ENCODE measurements around the gene GPR37.
A peak's percentile ranks its signal among the peaks of the same experiment; 100 is the strongest.

GPR37 gene

DNA sequence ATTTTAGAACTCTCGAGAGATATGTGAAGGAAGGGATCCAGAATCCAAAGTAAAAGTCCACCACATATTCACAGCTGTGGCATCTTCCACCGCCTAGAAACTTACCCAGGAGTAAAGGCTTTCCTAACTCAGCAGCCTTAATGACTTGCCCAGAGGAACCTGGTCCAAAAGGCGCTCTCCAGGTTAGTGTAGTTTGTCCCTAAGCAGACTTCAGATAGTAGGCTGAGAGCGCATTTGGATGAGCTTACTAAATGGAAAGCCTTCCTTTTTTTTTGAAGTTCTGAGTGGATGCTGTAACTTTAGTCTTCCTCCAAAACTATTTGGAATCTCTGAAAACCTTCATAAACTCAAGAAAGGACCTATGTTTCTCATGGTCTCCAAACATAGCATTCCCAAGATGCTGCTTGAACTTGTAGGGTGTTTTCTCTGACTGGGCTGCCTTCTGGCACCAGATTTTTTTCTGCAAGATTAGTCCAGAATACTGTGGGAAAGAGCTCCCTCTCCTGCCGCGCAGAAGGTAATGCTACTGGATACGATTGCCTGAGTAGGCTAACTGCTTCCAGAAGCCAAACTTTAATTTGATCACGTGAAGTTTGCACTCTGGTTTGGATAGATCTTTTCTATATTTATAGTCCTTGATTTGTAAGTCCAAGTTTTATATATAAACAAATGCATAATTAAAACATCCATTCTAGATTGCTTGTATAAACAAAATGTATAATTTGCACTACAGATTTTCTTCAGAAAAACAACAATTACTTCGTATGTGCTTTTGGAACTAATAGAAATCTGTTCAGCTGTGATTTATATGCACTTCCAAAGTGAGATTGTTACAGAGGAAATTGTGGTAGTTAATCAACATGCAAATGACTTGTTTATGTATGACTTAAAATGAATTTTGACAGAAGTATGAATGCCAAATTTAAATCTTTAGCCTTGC, 19.6 kb upstream of the GPR37 start:
- peaks cover 12% of the 10 kb centered on the region for H3K27me3 Mint-ChIP-seq
- H3K36me3 Mint-ChIP-seq: no peaks in the 10 kb centered on the region
- H3K4me1 Mint-ChIP-seq: no peaks in the 10 kb centered on the region
- ATAC-seq: no peak
- H3K27ac Mint-ChIP-seq: no peak overlapping the region
- no peak overlapping the region for H3K4me3 Mint-ChIP-seq
- no peaks in the 10 kb centered on the region for H3K9me3 Mint-ChIP-seq

DNA sequence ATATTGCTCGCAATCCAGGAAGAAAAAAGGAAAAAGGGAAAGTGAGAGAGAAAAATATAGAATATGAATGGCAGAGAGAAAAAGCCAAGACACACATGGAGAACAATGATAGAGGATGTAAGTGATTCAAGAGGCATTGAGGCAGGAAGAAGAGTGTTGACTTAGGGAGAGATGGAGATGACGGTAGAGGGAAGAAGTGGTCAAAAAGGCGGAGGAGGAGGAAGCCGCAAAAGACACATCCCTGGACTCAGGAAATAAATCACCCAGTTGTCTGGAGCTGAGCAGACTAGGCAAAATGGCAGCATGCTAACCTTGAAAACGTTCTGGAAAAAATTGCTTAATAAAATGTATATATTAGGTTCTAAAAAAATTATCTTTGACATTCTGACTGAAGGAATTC, 17.7 kb upstream of the GPR37 start:
- H3K4me3 Mint-ChIP-seq: no peak overlapping the region
- H3K36me3 Mint-ChIP-seq: no peaks in the 10 kb centered on the region
- H3K9me3 Mint-ChIP-seq: no peaks in the 10 kb centered on the region
- ATAC-seq: no peak
- no peaks in the 10 kb centered on the region for H3K27me3 Mint-ChIP-seq
- no peaks in the 10 kb centered on the region for H3K4me1 Mint-ChIP-seq
- no peak overlapping the region for H3K27ac Mint-ChIP-seq

DNA sequence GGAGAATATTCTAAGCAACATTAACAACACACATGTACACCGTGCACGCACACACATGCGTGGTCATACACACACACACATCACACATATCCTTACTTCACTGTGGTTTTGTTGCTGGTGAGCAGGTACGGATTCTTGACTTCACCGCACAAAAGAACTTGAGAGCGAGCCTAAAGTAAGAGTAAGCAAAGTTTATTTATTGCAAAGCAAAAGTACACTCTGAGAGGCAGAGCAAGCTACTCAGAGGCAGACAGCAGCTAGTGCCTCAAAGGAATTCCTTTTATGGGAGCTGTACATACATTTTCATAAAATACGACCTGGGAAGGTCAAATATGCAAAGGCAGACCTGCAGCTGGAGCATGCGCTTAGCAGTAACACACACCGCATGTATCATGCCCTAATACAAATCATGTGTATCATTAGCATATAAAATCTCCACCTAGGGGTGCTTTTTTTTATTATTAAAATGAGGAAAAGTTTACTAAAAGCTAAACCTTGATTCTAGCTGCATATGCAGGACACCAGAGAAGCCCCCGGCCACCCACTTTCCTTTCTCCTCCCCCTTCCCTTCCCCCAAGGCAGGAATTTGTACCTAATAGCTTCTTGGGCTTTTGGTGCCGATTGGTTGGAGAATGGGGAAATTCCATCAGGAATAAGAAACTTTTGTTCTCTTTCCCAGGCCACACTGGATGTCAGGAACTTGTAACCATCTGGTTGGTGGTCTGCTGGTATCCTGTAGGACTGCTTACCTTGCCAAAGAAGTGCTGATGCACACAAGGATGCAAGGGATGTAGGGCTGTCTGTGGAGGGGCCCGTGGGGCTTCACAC, 16.5 kb upstream of the GPR37 start:
- no peak for ATAC-seq
- Mint-ChIP-seq H3K4me3 (no peak overlapping the region), H3K9me3 (no peaks in the 10 kb centered on the region), H3K4me1 (no peaks in the 10 kb centered on the region), H3K36me3 (no peaks in the 10 kb centered on the region), H3K27ac (no peak overlapping the region), H3K27me3 (no peaks in the 10 kb centered on the region)

DNA sequence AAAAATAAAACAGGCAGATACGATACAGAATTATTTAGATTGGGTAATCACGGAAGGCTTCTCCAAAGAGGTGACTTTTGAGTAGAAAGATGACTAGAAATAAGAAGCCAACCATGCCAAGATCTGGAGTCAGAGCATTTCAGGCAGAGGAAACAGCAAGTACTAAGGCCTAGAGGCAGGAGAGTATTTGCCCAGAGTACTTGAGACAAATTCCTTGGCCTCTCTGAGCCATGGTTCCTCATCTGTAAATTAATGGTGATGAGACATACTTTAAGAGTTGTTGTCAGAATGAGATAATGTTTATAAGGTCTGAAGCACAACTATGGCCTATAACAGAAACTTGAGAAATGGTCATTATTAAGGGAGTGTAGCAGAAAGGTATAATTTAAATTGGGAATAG, 15.8 kb upstream of the GPR37 start:
- ATAC-seq: peak; percentile 24
- H3K4me3 Mint-ChIP-seq: no peak overlapping the region
- H3K4me1 Mint-ChIP-seq: no peaks in the 10 kb centered on the region
- no peaks in the 10 kb centered on the region for H3K9me3 Mint-ChIP-seq
- H3K27ac Mint-ChIP-seq: no peak overlapping the region
- no peaks in the 10 kb centered on the region for H3K36me3 Mint-ChIP-seq
- no peaks in the 10 kb centered on the region for H3K27me3 Mint-ChIP-seq

DNA sequence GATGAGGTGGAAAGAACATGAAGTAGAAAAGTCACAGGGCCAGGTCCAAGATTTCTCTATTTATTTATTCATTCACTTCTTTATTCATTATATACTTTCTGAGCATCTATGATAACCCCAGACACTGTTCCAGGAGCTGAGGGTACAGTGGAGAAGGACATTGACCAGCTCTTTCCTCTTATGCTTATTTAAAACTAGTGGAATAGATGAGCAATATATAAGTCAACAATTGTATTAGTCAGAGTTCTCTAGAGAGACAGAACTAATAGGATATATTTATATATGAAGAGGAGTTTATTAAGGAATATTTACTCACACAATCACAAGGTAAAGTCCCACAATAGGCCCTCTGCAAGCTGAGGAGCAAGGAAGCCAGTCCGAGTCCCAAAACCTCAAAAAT, 15.0 kb upstream of the GPR37 start:
- no peak for ATAC-seq
- Mint-ChIP-seq H3K4me1 (no peaks in the 10 kb centered on the region), H3K27ac (no peak overlapping the region), H3K27me3 (no peaks in the 10 kb centered on the region), H3K36me3 (no peaks in the 10 kb centered on the region), H3K9me3 (no peaks in the 10 kb centered on the region), H3K4me3 (no peak overlapping the region)

DNA sequence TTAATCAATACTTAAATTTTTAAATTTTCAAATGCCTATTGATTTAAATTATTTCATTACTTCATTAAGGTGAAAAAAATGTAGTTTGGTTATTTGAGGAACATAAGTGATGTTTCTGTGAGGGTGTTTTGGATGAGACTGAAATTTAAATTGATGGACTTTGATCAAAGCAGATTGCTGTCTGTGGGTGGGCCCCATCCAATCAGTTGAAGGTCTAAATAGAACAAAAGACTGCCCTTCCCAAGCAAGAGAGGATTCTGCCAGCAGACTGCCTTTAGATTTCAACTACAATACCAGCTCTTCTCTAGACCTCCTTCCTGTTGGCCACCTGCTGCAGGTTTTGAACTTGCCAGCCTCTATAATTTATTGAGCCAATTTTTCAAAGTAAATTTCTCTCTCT, 14.5 kb upstream of the GPR37 start:
- Mint-ChIP-seq H3K36me3 (no peaks in the 10 kb centered on the region), H3K27ac (no peak overlapping the region), H3K4me3 (no peak overlapping the region), H3K9me3 (no peaks in the 10 kb centered on the region), H3K4me1 (no peaks in the 10 kb centered on the region), H3K27me3 (no peaks in the 10 kb centered on the region)
- no peak for ATAC-seq

DNA sequence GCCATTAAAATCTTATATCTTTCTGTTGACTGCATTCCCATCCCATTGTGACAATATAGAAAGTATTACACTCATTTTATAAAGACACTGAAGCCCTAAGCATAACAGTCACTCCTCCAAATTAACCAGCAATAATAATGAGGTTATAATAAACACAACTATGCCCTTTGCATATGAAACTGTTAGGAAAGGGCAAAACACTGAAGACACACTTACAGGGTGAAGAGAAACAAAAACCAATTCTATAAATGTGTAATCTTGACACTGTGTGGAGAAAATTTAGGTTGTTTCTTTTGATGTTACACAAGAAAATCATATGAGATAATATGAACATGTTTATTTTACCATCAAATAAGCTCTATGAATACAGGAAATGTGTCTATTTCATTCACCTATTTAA, 14.0 kb upstream of the GPR37 start:
- Mint-ChIP-seq H3K4me3 (no peak overlapping the region), H3K4me1 (no peaks in the 10 kb centered on the region), H3K27me3 (no peaks in the 10 kb centered on the region), H3K9me3 (no peaks in the 10 kb centered on the region), H3K27ac (no peak overlapping the region), H3K36me3 (no peaks in the 10 kb centered on the region)
- no peak for ATAC-seq

DNA sequence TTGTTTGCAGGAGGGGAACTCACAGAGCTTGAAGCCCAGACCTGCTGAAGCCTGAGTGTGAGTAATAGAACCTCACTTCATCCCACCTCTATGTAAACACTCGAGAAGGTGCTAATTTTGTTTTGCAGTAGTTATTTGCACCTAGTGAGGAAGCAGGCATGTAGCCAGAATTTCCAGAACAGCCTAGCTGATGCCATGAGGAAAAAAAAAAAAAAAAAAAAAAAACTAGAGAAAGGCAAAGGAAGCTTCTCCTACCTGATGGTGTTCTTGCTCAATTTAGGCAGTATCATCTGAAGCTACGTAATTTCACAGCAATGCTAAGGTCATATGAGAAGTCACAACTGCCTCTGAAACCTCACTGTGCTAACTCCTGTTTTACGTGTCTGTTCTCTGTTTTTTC, 13.6 kb upstream of the GPR37 start:
- no peaks in the 10 kb centered on the region for H3K9me3 Mint-ChIP-seq
- no peak for ATAC-seq
- no peak overlapping the region for H3K4me3 Mint-ChIP-seq
- H3K27ac Mint-ChIP-seq: no peak overlapping the region
- no peaks in the 10 kb centered on the region for H3K4me1 Mint-ChIP-seq
- no peaks in the 10 kb centered on the region for H3K27me3 Mint-ChIP-seq
- no peaks in the 10 kb centered on the region for H3K36me3 Mint-ChIP-seq

DNA sequence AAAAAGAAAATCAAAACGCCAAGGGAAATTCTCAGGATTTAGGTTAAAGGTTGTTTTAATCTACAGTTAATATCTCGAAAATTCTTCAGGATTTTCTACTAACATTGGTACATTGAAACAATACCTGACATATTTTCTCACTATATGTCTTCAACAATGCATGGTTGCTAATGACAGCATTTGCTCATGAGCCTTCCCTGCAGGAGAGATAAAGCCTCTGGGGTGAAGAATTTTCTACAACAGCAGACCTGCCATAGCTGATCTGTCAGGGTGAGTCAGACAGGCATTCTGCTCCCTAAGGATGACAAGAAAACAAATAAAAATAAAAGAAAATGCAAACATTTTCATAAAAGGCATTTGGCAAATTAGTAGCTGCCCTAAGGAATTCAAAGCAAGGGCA, 11.7 kb upstream of the GPR37 start:
- Mint-ChIP-seq H3K27ac (no peak overlapping the region), H3K4me3 (no peak overlapping the region), H3K27me3 (no peaks in the 10 kb centered on the region), H3K4me1 (no peaks in the 10 kb centered on the region), H3K9me3 (no peaks in the 10 kb centered on the region), H3K36me3 (no peaks in the 10 kb centered on the region)
- no peak for ATAC-seq

DNA sequence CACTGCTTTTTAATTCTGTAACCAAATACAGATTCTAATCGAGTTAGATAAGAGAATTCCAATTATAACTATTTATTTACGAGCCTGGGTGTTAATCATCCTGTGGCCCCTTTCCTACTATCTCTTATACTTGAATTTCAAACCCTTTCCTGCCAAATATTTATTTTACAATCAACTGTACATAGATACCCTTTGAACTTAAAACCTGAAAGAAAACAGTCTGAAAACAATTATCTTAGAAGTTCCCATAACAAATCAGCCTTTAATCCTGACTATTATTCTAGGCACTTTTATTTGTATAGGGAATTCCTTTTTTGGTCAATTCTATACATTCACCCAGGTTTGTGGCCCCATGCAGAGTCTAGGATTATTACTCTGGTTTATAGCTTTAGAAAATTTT, 10.6 kb upstream of the GPR37 start:
- no peak overlapping the region for H3K4me3 Mint-ChIP-seq
- no peak overlapping the region for H3K27ac Mint-ChIP-seq
- H3K4me1 Mint-ChIP-seq: no peaks in the 10 kb centered on the region
- H3K27me3 Mint-ChIP-seq: no peaks in the 10 kb centered on the region
- no peak for ATAC-seq
- H3K9me3 Mint-ChIP-seq: no peaks in the 10 kb centered on the region
- H3K36me3 Mint-ChIP-seq: no peaks in the 10 kb centered on the region

DNA sequence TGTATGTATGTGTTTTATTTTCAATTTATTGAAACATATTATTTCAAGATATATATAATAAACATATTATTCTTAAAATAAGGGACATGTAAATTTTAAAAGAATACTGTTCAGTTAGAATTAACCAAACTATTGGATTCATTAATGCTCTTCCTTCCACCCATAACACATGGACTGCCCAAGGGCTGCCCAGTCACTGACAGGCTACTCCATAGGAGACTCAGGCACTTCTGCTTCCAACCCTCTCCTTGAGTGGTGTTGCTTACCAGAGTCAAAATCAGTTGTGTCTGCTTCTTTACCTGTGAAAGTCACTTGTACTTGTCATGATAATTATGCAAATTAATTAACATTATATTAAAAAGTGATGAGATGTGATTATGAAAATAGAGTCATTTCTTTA, 9.8 kb upstream of the GPR37 start:
- Mint-ChIP-seq H3K4me1 (no peaks in the 10 kb centered on the region), H3K4me3 (no peak overlapping the region), H3K27ac (no peak overlapping the region), H3K27me3 (no peaks in the 10 kb centered on the region), H3K9me3 (no peaks in the 10 kb centered on the region), H3K36me3 (no peaks in the 10 kb centered on the region)
- no peak for ATAC-seq

DNA sequence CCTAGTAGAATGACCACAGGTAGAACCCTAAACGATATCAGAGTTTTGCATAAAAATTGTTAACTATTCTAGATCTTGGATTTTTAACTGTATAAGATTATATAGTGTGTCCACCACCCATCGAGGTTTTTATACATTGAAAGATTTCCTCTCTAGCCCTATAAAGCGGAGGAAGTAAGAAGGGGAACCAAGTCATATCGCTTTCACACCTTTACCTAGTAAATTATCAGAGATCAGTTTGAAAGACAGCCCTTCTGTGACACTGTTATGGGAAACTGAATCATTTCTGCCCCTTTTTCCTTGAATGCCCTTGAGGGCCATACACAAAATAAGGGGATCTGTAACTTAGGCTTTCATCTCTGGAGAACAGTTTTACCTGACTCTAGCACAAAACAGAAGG, 8.3 kb upstream of the GPR37 start:
- Mint-ChIP-seq H3K4me1 (no peaks in the 10 kb centered on the region), H3K27ac (no peak overlapping the region), H3K9me3 (no peaks in the 10 kb centered on the region), H3K27me3 (no peaks in the 10 kb centered on the region), H3K4me3 (no peak overlapping the region), H3K36me3 (no peaks in the 10 kb centered on the region)
- ATAC-seq: no peak

DNA sequence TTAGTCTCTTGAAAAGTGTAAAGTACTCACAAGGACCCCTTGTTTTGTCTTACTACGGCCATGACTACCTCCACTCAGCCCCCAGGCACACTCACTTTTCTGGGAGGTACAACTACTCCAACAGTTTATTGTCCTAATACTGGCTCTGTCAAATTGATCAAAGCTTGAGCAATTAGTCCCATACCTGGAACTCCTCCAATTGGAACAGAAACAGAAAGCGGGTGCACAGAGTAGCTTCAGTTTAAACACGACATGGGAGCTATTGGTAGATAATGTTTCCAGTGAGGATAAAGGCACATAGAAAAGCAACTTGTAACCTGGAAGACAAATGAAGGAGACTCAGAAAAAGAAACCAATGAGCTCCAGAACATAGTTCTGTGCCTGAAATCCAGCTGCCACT, 7.7 kb upstream of the GPR37 start:
- no peak overlapping the region for H3K4me3 Mint-ChIP-seq
- no peak for ATAC-seq
- no peaks in the 10 kb centered on the region for H3K9me3 Mint-ChIP-seq
- H3K4me1 Mint-ChIP-seq: no peaks in the 10 kb centered on the region
- H3K27ac Mint-ChIP-seq: no peak overlapping the region
- H3K27me3 Mint-ChIP-seq: no peaks in the 10 kb centered on the region
- H3K36me3 Mint-ChIP-seq: no peaks in the 10 kb centered on the region

DNA sequence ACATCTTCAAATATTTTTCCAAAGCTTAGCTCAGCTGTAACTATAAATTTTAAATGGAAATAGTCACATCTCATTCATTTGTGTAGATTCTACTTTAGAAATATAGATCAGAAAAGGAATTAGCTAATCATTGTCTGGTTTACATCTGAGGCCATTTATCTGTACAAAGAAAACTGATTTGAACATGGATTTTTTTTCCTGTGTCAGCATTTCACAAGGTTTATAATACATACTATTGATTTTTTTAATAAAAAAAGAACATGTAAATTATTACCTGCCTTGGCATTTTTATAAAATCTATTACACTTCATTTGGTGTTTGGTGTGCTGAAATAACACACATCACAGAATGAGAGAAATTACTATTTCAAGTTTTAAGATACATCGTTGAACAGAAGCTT, 3.5 kb upstream of the GPR37 start:
- Mint-ChIP-seq H3K27ac (no peak overlapping the region), H3K4me3 (no peak overlapping the region), H3K4me1 (peaks cover 15% of the 10 kb centered on the region), H3K27me3 (peaks cover 32% of the 10 kb centered on the region), H3K36me3 (no peaks in the 10 kb centered on the region), H3K9me3 (no peaks in the 10 kb centered on the region)
- ATAC-seq: no peak

DNA sequence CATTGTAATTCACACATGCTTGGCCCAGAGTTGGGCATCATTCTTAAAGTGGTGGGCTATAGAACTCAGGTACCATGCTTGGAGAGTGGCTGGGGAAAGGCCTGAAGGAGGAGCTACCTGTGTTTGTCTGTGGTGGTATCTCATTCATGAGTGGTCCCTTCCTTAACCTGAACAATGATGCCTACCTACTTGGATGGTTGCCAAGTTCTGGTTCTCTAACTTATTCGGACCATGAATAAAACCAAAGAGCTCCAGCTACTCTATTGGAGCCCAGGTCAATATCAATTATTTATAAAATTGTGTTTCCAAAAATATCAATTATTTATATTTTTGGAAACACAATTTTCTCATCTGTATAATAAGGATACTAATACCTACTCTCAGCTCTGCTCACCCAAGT, 2.9 kb upstream of the GPR37 start:
- no peak overlapping the region for H3K4me3 Mint-ChIP-seq
- no peaks in the 10 kb centered on the region for H3K36me3 Mint-ChIP-seq
- H3K27me3 Mint-ChIP-seq: peaks cover 38% of the 10 kb centered on the region
- no peaks in the 10 kb centered on the region for H3K9me3 Mint-ChIP-seq
- no peak overlapping the region for H3K27ac Mint-ChIP-seq
- peaks cover 21% of the 10 kb centered on the region for H3K4me1 Mint-ChIP-seq
- no peak for ATAC-seq

DNA sequence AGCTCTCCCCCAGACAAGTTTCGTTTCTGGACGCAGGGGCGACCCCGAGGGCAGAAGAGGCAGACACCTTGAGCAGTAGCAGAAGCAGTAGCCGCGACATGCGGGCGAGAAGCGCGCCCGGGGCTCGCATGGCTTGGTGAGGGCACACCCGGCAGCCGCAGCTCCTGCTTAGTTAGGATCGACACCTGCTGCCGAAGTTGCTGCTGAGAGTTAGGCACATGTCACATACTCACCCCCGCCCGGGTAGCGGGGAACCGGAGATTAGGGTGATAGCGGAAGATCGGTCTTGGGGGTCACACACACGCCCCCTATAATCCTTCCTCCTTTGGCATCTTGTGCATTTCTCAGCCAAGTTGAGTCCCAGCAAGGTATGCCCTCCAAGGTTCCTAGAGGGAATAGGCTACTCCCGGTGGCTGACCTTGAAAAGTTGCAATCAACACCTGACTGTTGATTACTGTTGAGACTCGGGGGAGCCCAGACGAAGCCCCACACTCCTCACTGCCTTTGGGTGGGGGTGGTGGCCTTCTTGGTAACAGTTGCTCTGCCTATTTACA, 668 bp downstream of the GPR37 start:
- no peaks in the 10 kb centered on the region for H3K9me3 Mint-ChIP-seq
- peaks cover 51% of the 10 kb centered on the region for H3K27me3 Mint-ChIP-seq
- ATAC-seq: peak; percentile 42
- peaks cover 23% of the 10 kb centered on the region for H3K4me1 Mint-ChIP-seq
- no peaks in the 10 kb centered on the region for H3K36me3 Mint-ChIP-seq
- H3K27ac Mint-ChIP-seq: no peak overlapping the region
- H3K4me3 Mint-ChIP-seq: peak overlapping the region; percentile 75

All from stimulated activated memory B cell treated with anti-CD40 and anti-IgM and Interleukin-4, amounts not matched to agents 10 μg/mL and 1 μg/mL and 100 μg/mL, for 72 hours (primary cell).